T-helper 1 cell treated with Interleukin-12 subunit alpha and Interleukin-12 subunit beta and Interleukin-4 antibody, amounts not matched to agents 30 ng/mL and 1 ng/mL, for 36 hours (primary cell): ENCODE results near the gene SASS6. TPM values are rescaled to one million over a fixed set of nuclear protein-coding genes. Genes with fewer than 3 reads are reported as not detected.

Source experiments
- intact Hi-C: fragments of 100-400 bp; cut with micrococcal nuclease; formaldehyde crosslinking; loops from one replicate; pipeline ENCODE4 v1.15.1; 2024
- total RNA-seq: library from RNA; stranded (reverse); gene quantifications from 2 replicates; pipeline ENCODE4 v1.2.3, GENCODE V29; 2022

The SASS6 gene, protein sequence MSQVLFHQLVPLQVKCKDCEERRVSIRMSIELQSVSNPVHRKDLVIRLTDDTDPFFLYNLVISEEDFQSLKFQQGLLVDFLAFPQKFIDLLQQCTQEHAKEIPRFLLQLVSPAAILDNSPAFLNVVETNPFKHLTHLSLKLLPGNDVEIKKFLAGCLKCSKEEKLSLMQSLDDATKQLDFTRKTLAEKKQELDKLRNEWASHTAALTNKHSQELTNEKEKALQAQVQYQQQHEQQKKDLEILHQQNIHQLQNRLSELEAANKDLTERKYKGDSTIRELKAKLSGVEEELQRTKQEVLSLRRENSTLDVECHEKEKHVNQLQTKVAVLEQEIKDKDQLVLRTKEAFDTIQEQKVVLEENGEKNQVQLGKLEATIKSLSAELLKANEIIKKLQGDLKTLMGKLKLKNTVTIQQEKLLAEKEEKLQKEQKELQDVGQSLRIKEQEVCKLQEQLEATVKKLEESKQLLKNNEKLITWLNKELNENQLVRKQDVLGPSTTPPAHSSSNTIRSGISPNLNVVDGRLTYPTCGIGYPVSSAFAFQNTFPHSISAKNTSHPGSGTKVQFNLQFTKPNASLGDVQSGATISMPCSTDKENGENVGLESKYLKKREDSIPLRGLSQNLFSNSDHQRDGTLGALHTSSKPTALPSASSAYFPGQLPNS
- total RNA-seq, result 11.2 and 12.0 TPM in 2 replicates

DNA sequence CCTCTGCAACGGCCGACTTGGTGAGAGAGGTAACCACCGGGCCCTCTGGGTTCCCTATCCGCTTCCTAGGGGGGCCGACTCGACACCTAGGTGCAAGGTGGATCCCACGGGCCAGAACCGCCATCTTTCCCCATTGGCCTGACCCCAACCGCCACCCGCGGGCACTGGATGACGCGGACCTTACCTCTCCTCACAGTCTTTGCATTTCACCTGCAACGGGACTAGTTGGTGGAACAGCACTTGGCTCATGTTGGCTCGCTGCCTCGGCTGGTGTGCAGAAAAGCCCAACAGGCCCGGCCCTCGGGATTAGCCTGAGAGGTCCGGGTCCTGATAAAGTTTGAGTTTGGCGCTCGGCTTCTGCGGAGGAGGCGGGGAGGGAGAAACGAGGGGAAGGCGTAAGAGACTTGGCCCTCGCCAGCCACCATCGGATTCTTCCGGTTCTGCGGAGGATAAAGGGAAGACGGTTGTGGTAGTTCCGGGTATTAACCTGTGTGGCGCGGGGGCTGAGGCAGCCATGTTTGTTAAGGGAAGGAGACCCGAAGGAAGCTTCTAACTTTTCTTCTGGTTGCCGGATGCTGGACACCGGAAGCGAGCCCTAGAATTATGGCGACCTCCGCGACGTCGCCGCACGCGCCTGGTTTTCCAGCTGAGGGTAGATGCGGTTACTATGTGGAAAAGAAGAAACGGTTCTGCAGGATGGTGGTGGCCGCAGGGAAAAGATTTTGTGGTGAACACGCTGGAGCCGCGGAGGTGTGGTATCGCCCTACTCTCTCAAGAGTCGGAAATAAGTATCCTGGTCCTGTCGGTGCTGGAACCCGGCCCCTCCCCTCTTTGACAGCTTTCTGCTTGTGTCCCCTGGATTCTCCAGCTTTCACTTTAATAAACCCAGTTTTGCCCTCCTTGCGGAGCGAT, at the start of gene SASS6, which contains the start of gene TRMT13:
Gene SASS6 (minus strand): TSS at position 365 of the 912 bp plus-strand sequence. CDS start 116 bp downstream, at position 249.
Gene TRMT13 (plus strand): TSS at position 598 of the 912 bp plus-strand sequence. CDS start 6 bp downstream, at position 604.
- intact Hi-C loops, result loop anchor here (1.0 to 10.0 kb wide), 15 partner anchors 95 to 1262 kb away; partner anchors contain the start of genes AGL, CDC14A, DBT and RTCA

DNA sequence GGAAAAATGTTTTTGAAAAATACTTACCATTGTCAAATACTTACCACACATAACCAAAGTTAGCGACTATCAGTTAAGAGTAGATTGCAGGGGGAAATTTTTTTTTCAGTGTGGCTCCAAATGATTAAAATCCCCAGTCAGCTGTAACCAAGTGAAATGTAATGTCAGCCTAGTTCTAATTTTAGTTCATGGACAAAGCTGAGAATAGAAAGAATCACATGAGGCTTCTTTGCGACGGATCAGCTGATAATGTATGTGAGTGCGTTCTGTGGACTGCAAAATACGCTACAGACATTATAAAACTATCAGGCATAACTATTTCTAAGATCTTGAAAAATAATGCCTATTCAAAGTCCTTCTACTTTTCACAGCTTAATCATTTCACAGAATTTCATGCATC, 45.4 kb upstream of the SASS6 start, which contains the start of gene LRRC39:
Gene LRRC39 (minus strand): TSS at position 166 of the 400 bp plus-strand sequence. CDS start 9,740 bp downstream, outside the sequence.
- intact Hi-C loops, result no loop called here

DNA sequence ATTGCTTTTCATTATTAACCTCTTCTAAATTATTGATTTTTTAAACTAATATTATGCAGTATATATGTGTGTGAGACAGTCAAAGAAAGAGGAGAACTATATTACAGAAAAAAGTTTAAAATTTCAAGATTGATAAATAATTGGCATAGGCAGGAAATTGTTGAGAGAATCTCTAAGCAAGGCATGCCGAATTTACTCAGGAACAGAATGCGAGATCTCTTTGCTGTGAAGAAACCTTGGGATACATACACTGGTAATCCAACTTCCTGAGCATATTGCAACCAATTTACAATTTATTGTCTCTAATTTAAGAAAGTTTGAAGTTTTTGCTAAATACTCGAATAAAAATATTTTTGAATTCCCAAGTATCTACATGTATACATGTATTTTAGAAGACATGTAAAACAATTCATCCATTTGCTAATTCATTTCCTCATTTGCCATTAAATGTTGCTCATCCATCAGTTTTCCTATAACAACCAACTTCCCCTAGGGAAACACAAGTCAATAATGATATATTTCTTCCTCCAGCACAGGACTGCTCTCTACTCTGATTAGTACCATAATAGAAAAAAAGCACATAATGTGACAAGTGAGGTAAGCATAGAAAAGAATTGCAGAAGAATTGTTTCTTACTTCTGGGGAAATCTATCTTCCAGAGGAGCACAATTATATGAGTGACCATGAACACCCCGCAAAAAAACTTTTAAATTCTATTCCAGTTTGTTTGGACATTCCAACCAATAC, 44.7 kb upstream of the SASS6 start:
- intact Hi-C loops, result no loop called here

DNA sequence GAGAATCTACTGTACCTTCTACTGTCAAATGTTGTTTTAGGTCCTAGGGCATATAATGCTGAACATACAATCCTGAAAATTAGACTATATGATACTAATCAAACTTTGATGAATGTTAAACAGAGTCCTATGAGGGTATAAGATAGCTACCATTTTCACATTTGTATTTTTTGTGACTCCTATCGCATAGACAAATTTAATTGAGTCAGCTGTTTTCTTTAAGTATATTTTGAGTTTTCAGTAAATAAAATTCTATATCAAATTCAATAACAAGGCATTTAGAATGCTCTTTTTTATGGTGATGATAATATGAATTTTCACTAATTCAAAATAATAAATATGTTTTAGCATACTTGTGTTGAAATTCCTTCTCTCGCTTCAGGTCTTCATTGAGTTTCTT, 35.3 kb upstream of the SASS6 start:
- intact Hi-C loops, result no loop called here

DNA sequence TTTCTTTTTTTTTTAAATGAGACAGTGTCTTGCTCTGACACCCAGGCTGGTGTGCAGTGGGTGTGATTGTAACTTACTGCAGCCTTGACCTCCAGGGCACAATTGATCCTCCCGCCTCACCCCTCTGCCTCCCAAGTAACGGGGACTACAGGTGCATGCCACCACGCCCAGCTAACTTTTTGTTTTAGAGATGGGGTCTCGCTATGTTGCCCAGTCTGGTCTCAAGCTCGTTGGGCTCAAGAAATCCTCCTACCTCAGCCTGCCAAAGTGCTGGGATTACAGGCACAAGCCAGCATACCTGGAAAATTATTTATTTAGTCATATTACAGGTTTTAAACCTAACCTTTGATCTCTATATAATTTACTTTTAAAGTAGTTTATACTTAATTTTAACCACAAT, 32.0 kb upstream of the SASS6 start:
- intact Hi-C loops, result no loop called here

DNA sequence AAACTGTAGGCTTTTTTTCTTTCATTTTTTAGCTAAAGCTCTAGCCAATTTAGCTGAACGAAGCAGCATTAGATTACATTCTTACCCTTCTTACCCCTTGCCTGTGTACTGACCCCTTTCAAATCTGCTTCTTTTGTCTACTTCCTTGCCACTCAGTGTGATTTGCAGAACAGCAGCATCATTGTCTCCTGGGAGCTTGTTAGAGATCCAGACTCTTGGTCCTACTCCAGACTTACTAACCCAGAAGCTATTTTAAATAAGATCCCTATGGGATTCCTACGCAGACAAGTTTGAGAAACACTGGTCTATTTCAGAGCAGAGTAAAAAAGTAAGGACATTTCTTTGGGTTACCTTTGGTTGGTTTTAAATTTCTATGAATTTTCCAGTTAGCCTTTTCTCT, 31.5 kb upstream of the SASS6 start:
- intact Hi-C loops, result no loop called here

DNA sequence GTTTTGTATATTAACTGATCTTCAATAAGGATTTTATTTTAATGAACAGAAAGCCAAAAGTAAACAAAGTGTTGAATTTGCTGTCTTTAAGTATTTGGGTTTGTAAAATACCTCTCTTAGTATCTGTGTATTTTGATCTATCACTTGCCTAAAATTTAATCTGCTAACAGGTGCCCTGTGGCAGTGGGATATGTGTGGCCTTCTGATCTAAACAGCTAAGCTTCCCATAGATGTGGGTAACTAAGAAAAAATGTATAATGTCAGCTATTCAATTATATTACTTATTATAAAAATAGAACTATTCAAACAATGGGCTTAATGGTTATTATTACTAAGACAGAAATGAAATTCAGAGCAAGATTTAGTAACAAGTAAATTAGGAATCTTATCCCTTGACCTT, 30.2 kb upstream of the SASS6 start:
- intact Hi-C loops, result no loop called here

DNA sequence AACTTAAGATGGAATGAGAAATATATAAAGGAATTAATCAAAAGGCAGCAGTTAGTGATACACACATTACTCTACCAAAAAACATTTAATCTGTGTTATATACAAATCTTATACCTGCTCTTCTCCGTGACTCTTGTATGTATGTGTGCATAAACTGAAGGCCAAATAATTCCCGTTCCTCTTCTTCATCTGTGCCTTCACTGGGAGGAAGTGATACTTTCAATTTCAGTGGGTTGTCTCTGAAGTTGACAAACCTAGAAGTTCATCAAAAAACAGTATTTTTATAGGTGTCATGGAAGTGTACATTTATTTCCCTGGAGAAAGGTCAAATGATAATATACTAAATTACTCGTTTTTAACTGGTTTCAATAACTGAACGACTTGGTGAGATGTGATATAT, 19.5 kb upstream of the SASS6 start:
- intact Hi-C loops, result no loop called here

DNA sequence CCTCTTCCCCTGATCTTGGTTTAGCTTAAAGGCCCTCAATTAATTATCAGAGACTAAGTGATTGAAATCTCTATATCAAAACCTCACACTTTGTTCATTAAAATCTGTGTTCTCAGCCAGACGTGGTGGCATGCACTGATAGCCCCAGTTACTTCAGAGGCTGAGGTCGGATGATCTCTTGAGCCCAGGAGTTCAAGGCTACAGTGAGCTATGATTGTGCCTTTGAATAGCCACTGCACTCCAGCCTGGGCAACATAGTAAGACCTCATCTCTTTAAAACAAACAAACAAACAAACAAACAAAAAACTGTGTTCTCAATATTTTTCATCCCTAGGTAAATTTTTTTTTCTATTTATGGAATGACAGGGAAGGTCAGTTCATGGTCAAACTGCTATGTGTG, 18.9 kb upstream of the SASS6 start:
- intact Hi-C loops, result no loop called here

DNA sequence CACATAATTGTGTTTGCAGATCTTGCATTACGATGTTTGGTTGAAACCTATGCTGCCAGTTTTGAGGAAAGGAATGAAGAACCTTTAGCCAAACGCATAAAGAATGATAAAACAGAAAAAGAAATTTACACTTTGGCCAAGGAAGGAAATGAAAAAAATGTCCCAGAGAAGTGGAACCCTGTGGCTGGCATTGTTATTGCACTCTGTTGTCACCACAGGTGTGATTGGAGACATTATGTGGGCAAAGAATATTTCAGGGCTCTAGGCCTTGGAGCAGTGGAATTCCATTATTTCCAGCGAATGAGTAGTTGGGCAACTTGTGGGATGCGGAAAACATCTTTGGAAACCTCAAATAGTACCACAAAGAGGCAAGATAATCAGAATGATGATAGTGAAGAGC, 15.1 kb upstream of the SASS6 start:
- intact Hi-C loops, result no loop called here

DNA sequence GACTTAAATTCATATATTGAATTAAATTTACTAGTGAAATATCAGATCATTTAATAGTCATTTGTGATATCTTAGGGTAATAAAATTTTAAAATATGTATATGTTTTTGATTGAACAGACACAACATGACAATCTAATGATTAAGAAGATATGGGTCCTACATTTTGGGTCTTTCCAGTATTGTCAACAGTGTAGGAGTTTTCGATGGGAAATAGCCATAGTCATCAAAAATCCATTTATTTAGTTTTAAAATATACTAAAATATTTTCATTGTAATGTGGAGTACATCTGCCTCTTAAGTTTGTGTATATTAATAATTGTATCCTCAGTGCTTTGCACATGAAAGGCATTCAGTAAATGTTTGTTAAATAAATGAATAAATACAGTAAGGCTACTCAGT, 14.2 kb upstream of the SASS6 start:
- intact Hi-C loops, result no loop called here

DNA sequence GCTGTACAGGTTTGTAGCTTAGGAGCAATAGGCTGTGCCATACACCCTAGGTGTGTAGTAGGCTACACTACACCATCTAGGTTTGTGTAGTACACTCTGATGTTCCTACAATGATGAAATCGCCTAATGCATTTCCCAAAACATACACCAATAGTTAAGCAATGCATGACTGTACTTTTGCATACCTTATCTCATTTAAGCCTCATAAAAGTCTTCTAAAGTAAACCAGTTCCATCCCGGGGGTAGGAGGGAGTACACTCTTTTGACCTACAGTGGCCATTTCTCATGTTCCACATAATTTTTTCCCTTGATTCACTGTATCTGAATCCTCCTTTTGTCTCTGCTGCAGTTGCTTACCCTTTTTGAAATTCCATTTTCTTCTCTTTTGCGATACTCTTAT, 12.4 kb upstream of the SASS6 start:
- intact Hi-C loops, result no loop called here

DNA sequence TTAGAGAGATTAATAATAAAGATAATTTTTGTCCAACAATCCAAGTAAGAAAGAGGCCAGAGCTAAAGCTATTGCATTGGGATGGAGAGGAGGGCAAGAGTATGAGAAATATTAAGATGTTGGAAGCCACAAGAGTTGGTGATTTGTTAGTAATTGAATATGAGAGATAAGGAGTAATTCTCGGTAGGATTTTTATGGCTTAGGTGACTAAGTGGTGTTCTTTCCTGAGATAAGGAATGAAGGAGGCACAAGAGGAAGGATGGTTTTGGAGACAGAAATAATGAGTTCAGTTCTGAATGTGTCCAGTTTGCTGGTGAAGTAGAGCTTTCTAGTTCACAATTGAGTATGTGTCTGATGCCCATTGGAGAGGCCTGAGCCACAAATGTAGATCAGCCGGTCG, 9.6 kb upstream of the SASS6 start:
- intact Hi-C loops, result no loop called here

DNA sequence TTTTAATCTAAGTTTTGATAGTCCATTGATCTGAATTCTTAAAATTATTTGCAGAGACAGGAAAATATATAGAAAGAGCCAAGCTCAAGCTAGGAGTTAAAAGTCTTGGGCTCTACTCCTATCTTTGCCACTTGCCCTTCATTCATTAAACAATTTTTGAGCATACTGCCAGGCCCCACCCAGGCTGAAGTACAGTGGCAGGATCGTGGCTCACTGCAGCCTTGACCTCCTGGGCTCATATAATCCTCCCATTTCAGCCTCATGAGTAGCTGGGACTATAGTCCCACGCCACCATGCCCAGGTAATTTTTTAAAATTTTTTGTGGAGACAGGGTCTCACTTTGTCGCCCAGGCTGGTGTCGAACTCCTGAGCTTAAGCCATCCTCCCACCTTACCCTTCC, 8.5 kb upstream of the SASS6 start:
- intact Hi-C loops, result no loop called here

DNA sequence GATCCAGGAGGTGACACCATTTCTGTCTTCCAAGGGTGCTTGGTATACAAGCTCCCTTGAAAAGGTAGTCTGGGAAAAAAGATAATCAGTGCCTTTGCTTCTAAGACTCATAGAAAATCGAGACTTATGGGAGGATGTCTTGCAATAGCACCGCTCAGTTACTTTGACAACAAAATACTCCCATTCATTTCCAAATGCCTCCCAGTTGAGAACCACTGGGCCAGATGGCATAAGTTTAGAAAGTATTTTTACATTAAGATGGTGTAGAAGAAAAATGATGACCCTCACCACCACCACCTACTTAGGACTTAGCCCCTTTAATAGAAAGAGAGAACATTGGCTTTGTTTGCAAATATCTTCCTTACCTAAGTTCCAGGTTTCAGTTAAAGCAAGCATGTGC, 4.9 kb upstream of the SASS6 start:
- intact Hi-C loops, result loop anchor here (10.0 kb wide), 1 partner anchor 727 kb away; no protein-coding TSS in a partner anchor

DNA sequence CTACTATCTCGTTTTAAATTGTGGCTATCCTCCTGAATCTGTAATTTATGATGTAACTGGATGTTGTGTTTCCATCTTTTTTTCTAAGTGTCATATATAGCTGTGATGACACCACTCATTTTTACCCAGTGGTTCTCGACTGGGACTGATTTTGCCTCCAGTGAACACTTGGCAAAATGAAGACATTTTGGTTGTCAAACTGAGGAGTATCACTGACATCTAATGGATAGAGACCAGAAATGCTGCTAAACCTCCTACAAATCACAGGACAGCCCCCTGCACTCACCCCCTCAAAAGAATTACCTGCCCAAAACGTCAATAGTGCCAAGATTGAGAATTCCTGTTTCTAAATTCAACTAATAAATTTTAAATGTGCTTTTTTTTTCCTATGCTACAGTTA, 2.1 kb upstream of the SASS6 start:
- intact Hi-C loops, result loop anchor here (5.0 to 10.0 kb wide), 2 partner anchors 730 to 1102 kb away; partner anchors contain the start of gene S1PR1

DNA sequence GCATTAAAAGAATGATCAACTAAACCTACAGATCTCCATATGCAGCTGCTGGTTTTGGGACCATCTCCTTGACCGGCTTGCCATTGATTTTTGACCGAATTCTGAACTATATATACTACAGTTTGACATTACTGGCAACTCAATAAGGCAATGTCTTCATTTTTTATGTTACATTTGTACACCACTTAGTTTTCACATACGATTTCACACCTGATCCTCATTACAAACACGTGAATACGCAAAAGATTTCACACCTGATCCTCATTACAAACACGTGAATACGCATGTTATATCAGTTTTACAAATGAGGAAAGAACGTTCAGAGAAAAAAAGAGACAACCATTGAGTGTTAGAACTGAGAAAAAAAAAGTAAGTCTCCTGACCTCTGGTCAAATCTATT, 1.1 kb downstream of the SASS6 start:
- intact Hi-C loops, result loop anchor here (2.0 to 10.0 kb wide), 4 partner anchors 265 to 1261 kb away; partner anchors contain the start of gene S1PR1

DNA sequence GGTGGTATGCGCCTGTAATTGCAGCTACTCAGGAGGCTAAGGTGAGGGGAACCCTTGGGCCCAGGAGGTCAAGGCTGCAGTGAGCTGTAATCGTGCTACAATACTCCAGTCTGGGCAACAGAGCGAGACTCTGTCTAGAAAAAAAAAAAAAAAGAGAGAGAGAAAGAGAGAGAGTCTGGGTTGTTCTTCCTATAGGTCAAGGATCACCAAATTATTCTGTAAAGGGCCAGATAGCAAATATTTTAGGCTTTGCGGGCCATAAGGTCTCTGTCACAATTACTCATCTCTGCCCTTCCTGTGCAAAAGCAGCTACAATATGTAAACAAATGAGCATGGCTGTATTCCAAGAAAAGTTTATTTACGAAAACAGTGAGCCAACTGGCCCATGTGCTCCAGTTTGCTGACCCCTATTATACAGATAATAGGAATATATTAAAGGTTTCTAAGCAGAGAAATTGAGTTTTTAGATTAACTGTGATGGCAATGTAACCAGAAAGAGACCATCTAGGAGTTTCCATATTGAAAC, 2.1 kb downstream of the SASS6 start:
- intact Hi-C loops, result loop anchor here (5.0 to 10.0 kb wide), 2 partner anchors 734 to 1107 kb away; partner anchors contain the start of gene S1PR1

DNA sequence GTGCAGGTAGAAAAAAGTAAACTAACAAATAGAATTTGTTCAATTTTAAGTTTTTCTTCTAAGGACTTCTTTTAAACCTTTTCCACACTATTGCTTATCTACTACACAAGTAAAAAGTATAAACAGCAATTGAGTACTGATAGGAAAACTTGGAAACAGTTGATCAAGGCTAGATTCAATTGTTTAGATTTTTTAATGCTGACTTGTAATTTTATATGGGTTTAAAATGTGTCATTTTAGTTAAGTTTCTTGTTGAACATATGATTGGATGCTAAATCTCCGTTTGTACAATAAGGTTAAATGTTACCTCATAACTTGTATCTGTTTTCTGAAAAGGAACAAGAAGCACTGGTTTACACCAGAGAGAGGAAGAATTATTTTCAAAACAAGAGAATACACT, 5.5 kb downstream of the SASS6 start:
- intact Hi-C loops, result no loop called here

DNA sequence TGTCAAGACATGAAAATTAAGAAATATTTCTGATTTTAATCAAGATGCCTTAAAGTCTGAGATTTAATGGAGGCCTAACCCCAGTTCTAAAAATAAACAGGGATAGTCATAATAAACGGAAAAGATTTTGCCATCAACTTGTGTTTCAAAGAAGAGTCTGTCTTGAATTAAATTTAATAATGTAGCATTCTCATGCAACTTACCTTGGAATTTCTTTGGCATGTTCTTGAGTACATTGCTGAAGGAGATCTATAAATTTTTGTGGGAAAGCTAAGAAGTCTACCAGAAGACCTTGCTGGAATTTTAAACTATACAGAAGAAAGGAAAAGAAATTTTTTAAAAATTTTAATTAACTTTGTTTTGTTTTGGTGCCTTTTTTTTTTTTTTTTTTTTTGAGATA, 10.6 kb downstream of the SASS6 start:
- intact Hi-C loops, result no loop called here
